GM18519 (cell line): ENCODE results near the gene CARD10.

ENCODE experiments used
- ATAC-seq: cut with Tn5 transposase; IDR thresholded peaks from one replicate; pipeline ENCODE4 v1.9.1; 2021; ENCODE audit warnings: mild to moderate bottlenecking, moderate library complexity; ENCODE audit not compliant: unreplicated experiment, low FRiP score

CARD10 gene

DNA sequence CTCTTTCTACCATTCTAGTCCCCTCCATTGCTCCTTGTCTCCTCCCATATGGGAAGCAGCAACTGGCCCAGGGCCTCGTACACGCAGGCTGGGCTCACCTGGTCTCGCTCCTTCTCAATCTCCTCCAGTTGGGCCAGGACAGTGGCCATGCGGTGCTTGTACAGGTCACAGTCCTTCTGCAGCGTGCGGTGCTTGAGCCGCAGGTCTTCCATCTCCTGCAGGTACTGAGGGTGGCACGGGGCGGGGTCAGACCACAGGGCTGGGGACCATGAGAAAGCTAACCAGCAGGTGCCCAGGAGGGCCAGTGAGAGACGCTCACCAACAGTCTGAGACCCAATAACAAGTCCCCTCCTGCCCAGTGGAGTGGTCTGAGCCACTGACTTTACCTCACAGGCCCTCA lies 11.5 kb downstream of the CARD10 start:
- no peak for ATAC-seq

DNA sequence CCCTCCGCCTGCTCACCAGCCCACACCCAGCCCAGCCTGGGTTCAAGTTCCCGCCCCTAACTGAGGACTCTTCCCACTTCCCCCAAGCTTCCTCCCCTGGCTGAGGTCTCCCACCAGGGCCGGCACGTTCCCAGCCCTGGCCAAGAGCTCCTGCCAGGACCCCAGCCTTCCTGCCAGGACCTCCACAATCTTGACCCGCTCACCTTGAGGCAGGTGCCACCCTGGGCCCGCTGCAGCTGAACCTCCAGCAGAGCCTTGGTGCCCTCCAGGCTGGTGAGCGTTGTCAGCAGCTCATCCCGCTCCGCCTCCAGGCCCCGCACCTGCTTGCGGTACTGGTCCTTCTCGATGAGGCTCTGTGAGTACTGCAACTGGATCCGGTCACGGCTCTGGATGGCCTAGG lies 13.2 kb downstream of the CARD10 start:
- no peak for ATAC-seq

DNA sequence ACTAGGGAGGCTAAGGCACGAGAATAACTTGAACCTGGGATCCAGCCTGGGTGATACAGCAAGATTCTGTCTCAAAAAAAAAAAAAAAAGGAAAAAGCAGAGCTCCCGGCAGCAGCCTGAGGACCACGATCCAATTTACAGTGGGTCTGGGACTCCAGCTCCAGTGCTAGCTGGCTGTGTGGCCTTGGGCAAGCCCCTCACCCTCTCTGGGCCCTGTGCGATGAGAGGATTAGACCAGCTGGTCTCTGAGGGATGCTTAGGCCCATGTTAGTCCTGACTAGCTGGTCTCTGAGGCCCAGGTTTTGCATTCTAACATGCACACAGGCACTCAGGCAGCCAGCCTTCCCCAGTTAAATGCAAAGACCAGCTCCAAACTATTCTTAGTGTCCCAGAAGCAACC lies 13.7 kb downstream of the CARD10 start:
- ATAC-seq = no peak

DNA sequence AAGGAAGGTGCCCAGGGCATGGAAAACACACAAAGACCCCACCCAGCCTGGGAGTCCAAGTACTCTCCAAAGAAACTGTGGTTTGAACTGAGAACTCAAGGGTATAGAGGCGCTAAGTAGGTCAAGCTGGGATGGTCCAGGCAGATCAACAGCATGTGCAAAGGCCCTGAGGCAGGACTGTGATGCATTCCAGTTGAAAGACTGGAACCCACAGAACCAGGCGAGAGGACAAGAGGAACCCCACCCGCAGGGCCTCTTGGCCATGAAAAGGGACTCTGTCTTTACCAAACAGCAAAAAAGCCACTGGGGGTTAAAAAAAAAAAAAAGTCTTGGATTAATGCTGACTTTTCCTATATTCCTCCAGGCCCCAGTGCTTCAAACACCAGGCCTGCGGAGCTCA lies 14.3 kb downstream of the CARD10 start:
- no peak for ATAC-seq

DNA sequence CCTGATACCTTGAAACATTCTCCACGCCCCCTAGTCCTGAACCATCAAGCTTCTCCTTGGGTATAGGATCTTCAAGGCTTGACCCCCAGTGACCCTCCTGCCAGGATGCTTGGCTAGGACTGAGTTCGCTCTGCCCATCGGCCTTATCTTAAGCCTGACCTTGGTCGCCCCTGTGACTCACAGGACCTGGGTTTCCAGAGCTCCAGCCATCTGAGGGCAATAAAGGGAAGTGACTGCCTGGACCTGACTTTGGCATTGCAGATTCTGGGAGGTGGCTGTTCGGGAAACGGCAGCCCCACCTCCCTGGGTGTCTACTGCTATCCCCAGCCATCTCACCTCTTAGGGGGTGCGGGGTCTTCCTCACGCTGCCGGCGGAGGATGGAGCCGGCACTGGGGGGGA lies 15.4 kb downstream of the CARD10 start:
- ATAC-seq = no peak

DNA sequence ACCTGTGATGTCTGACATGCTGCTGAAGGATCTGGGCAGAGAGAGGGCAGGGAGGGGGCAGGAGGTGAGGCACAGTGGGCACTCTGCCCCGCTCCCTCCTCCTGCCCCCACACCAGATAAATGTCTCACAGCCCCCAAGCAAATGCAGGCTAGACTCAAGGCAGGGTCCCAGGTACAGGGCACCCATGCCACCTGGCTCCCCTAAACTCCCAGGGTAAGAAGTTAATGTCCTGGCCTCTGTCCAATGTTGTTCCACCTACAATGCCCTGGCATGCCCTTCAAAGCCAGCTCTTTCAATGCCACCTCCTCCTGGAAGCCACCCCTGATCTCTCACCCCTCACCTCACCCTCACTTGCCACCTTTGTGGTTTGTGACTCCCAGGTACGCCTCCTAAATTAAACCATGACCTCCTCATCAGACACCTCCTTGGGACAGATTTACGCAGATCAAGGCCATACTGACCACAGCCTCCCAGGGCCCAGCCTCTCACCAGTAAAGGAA lies 16.0 kb downstream of the CARD10 start:
- no peak for ATAC-seq

DNA sequence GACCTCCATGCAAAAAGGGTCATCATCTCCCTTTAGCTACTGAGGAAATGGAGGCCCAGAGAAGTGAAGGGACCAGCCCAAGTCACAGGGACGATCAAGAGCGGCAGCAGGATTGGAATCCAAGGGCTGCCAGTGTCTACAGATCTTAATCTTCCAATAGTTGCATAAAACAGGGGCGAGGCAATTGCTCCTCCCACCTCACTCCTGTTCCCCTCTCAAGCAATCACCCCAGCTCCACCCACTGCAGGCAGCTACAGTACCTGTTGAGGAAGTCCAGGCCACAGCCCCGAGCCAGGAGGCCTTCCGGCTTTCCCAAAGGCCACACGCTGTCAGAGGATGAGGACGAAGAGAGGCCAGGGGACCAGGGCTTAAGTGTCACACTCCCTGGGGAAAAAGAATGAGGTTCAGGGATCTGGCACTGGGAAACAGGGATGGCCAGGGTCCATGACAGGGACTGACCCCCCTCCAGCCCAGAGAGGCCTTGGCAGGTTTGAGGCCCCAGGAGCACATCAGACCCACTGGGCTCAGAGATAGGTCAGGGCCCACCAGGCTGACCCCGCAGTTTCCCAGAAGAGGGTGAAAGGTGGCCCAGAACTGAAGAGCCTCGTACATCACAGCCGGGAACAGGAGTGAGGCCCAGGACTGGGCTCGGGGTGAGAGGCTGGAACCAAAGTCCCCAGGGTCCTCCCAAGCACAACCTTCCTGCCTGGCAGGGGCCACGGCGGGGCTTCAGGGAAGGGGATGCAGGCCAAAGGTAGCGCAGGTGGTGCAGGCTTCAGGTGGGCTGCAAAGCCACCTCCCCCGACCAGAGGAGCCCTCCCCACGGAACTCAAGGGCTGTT lies 16.7 kb downstream of the CARD10 start:
- ATAC-seq = no peak

DNA sequence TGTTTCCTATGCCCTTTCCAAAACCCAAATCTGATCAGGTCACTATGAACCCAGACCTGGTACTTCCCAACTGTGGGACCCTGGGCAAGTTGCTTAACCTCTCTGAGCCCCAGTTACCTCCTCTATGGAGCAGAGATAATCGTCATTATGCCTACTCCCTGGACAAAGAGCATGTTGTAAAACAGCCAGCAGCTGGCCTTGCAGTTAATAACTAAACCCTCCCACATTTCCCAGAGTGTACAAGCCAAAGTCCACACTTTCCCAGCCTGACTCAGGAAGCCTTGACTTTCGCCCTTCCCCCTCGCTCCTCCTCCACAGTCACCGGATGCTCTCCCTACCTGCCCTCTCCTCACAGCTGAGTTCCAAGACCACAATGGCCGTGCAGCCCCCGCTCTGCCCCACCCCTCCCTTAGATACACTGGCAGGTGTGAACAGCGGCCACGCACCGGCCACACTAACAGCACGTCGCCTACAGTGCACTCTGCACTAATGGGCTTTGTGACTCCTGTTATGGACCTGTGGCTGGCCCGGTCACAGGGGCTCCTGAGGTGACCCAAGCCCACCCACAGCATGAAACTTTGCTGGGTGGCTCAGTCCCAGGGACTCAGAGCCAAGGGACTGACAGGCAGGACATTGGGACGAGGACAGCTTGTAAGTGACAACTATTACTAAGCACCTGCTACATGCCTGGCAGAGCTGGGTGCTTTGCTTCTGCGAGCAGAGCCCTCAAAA lies 17.4 kb downstream of the CARD10 start:
- no peak for ATAC-seq

DNA sequence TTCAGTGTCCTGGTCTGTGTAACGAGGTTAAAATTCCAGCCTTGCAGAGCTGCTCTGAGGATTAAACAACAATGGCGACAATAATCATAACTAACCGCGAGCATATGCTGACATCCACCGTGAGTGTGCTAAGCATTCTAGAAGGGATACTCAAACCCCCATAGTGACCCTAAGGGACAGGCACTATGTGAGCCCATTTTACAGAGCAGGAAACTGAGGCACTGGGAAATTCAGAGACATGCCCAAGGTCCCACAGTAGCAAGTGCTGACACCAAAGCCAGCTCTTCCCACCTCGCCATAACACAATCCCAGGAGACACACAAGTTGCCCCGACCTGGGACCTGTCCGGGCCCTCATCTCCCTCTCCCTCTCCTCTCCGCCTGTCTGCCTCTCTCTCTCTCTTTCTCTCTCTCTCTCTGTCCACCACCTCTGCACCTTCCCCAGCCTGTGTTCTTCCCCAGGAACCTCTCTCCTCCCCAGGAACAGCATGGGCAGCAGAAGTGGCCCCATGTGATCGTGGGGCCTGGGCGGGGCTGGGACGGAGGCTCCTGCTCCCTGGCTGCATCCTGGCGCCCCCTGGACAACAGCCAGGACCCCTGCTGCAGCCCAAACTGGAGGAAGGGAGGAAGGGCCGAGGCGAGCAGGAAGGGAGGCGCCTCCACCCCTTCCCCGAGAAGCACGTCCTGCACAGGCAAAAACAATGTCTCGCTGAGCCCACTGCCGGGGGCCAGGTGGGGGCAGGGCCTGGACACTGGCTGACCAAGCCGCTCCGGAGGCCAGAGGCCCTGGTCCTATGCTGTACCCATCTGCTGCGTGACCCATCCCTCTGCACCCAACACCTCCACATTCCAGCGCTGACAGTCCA lies 18.2 kb downstream of the CARD10 start:
- ATAC-seq = no peak

DNA sequence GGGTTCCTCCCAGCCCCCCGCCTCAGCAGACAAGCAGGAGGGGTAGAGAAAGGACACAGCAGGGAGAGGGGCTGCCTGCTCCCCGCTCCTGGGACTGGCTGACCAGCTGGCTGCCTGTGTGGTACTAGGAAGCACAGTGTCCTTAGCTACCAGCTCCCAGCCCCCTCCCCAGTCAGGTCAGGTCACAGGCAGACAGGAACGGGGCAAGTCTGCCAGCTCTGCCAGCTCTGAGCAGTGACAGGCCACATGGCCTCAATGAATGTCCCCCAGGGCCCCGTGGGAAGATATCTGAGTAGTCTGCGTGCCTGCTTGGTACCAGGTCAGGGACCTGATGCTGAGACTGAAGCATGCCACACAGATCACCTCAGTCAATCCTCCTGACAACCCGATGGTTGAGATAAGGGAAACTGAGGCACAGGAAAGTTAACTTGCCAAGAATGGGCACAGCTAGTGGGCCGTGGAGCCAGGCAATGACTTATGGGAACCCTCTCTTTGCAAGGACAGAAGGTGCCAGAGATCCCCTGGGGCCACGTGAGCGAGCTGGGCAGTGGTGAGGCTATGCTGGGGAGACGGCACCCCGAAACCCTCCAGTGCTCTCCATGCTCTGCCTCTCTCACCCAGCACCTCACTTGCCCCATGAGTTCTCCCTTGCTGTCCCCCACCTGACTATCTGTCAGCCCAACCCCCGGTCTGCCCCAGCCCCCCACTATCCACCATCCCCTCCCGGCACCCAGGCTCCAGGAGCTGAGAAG lies 19.2 kb downstream of the CARD10 start:
- ATAC-seq = no peak

DNA sequence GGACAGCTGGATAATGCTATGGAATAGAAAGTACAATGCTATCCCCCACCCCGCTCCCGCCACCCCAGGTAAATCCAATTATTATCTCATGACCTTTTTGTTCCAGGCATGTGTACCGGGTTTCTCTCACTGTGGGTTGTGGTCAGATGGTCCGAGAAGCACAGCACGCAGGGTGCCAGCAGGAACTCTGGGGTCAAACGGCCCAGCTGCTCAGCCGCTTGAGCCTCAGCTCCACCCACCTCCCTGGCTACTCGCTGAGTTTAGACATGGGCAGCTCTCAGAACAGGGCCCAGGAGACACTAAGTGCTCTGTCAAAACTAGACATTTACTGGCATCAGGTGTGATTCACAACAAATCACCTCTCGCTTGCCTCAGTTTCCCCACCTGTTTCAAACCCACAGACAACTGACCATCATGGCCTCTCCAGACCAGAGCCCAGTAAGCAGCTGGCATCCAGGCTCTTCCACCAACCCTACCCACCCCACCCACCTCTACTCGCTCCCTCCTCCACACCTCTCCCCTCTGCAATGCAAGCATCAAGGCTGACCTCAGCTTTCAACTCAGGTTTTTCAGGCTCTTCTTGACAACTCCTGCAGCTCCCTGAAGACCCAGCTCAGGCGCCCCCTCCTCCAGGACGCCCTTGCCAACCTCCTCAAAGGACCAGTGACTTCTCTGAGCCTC lies 20.0 kb downstream of the CARD10 start:
- ATAC-seq = no peak

DNA sequence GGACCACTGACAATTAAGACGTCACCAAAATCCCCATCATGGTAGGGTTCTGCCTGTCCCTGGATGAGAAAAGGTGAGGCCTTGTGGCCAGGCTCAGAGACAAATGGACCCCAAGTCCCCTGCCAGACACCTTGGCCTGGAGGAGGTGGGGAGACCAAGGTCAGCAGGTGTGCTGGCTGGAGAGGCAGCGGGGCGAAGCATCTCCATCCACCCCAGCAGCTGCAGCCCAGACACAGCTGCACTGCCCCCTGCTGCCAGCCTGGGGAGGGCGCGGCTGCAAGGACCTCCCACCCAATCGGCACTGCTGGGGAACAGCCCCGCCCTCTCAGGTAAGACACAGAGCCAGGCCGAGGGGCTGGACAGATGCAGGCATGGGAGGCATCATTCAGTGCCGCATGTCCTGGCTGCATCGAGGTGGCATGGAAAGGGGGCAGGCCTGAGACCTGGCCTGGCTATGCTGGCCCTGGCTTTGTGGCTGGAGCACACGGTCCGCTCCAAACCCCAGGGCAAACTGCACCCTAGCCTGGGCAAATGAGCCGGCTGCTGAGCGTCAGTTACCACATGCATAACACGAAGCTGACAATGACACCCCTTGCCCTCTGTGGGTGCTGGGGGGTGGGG lies 20.8 kb downstream of the CARD10 start:
- ATAC-seq = no peak

DNA sequence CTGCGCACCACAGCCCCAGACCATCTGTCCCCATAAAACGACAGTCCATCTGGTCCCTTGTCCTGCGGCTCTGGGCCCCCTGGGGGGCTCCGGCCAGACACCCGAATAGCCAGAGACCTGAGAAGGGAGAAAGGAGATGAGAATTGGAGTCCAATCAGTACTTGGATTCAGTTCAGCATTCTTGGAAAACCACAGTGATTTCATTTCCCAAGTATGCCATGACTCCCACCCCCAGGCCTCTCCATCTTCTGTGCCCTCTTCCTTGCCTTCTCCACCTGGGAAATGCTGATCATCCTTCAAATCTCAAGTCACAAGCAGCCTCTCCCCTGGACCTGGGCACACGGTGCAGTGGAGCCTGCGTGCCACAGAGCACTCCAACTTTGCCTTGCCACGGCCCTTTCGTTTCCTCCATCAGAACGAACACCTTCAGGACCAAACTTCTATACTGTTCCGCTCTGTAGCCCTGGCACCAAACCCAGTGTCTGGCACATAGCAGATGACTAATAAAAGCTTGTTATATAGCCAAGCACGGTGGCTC lies 22.1 kb downstream of the CARD10 start:
- ATAC-seq = no peak

DNA sequence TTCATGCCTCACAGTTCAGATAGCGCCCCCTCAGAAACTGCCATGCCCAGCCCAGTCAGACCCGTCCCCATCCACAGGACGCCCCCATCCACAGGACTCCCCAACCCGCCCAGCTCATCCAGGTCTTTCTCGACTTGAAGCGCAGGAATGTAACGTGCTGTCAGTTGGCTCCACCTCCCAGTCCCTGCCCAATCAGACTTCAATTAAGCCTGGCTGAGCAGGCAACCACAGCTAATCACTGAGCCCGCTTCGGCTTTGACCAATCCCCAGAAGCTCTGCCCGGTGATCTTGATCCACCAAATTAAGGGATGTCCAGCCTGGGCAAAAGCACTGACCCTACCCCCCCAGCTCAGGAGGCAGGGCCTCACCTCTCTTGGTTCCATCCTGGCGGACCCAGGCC lies 22.6 kb downstream of the CARD10 start:
- ATAC-seq = no peak

DNA sequence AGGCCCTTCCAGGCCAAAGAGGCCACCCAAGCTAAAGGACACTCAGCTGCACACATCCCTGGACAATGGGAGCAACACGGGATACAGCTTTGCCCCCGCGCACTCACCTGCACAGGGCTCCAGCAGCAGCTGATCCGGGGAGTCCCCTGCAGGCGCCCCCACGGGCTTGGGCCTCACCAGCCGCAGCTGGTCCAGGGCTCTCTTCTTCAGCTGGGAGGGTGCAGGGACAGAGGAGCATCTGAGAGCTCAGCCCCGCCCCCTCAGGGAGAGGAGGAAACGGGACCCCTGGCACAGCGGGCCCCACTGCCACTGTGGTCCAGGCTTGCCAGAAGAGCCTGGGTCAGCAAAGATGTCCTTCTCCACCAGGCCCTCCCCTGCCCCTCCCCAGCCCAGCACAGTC lies 25.2 kb downstream of the CARD10 start:
- no peak for ATAC-seq

DNA sequence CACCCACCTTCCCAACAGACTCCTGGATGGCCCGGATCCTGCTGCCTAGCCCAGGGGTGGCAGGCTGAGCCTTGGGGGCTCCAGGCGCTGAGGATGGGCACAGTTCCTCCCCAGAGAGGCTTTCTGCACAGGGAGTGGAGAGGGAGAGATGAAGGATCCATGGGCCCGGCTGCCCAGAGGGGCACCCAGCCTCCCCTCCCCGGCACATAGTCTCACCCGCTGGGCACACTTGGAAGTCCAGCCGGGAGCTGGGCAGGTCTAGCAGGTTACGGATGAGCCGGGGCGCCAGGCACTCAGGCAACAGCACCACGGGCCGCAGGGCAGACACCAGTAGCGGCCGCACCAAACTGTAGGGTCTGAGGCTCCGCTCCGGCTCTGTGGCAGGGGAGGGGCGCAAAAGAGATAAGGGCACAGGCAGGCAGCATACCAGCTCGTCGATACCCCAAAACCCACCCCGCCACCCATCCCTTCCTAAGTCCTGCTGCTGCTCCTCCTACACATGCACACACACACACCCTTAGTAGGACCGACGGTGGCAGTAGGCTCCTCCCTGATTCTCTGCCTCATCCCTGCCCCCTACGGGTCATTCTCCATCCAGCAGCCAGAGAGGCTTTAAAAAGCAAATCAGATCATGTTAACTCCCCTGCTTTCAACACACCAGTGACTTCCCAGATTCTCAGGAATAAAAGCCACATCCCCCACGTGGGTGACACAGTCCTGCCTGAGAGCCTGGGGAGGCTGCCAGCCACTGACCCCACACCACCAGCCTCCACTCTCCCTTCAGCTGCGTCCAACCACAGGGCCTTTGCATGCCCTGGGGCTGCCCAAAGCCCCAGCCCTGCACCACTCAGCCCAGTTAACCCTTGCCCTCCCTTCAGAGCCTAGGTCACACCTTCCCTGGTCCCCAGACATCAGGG lies 26.5 kb downstream of the CARD10 start:
- ATAC-seq = no peak

DNA sequence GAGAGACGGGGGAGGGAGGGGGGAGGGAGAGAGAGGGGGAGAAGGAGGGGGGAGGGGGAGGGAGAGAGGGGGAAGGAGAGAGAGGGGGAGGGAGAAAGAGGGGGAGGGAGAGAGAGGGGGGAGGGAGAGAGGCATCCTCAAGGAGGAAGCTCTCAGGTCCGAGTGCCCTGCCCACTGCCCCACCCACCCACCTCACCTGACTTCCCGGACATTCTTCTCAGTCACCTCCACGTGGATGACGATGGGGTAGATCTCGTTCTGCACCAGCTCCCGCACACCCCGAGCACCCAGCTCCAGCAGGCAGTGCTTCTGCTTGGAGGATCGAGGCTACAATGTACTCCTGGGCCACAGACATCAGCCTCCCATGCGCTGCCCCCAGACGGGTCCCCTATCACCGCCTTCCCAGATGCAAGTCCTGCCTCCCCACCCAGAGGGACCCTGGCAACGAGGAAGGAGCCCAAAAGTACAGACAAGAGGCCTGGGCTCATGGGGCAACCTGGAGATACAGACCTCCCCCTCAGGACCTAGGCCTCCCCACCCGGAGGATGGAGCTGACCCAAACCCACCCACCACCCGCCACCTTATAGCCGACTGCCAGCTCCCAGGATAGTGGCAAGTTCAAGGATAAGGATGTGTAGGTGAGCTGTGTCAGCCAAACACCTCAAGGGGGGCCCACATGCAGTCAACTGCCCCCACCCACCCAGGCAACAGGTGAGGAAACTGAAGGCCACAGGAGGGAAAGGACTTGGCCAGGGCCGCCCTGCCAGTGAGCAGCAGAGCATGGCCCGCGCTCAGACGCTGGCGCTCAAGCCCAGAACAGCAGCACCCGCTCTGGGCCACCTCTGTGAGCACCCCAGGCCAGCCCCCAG lies 27.4 kb downstream of the CARD10 start:
- no peak for ATAC-seq
